SW480 (cell line): ENCODE results near the gene TAT.
A peak's percentile ranks its signal among the peaks of the same experiment; 100 is the strongest.
"Not testable (repeated sequence)": the region's sequence is repeated elsewhere in the genome, so short reads cannot be mapped to it uniquely, and the experiment has no call there.

Source experiments
- DNase-seq: peaks from one replicate; pipeline ENCODE4 v3.0.0-alpha.2; 2016; ENCODE audit warnings: low spot score

Gene TAT

DNA sequence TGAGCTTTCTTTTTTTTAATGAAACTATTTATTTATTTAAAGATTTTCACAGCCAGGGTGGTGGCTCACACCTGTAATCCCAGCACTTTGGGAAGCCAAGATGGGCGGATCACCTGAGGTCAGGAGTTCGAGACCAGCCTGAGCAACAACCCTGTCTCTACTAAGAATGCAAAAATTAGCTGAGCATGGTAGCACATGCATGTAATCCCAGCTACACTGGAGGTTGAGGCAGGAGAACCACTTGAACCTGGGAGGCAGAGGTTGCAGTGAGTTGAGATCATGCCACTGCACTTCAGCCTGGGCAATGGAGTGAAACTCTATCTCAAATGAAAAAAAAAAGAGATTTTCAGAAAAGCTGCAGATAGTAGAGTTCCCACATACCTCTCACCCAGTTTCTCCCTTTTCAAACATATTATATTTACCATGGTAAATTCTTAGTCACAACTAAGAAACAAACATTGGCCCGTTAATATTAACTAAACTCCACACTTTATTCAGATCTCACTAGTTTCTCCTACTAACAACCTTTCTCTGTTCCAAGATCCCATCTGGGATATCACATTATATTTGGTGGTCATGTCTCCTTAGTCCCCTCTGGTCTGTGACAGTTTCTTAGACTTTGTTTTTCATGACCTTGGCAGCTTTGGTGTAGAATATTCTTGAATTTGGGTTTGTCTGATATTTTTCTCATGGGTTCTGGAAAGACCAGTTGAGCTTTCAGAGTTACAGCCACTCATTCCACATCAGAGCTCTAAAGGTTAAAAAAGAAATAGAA, 7.8 kb upstream of the TAT start:
- DNase-seq: no peak

DNA sequence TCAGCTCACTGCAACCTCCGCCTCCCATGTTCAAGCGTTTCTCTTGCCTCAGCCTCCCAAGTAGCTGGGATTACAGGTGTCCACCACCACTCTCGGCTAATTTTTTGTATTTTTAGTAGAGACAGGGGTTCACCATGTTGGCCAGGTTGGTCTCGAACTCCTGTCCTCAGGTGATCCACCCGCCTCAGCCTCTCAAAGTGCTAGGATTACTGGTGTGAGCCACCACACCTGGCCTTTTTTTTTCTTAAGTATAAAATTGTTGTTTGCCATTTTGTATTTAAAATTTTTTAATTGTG, 5.6 kb upstream of the TAT start:
- not testable (repeated sequence) for DNase-seq

DNA sequence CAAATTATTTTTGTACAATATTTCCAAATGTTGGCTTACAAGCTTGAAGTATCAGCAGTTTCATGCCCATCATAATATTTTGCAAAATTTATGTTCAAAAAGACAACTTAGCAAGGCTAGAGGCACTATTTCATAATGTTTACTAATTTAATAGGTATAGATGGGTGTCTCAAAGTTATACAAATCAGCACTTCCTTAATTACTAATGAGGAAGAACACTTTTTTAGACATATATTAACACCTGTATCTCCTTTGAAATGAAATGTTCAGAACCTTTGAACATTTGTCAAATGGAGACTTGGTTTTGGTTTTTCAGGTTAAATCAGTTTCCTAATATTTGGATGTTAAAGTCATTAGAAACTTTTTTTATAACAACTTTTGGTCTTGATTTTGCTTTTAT, 2.2 kb downstream of the TAT start:
- DNase-seq: no peak

GRCh38 chr16:71573387-71574094, 3.4 kb downstream of the TAT start:
- no peak for DNase-seq

DNA sequence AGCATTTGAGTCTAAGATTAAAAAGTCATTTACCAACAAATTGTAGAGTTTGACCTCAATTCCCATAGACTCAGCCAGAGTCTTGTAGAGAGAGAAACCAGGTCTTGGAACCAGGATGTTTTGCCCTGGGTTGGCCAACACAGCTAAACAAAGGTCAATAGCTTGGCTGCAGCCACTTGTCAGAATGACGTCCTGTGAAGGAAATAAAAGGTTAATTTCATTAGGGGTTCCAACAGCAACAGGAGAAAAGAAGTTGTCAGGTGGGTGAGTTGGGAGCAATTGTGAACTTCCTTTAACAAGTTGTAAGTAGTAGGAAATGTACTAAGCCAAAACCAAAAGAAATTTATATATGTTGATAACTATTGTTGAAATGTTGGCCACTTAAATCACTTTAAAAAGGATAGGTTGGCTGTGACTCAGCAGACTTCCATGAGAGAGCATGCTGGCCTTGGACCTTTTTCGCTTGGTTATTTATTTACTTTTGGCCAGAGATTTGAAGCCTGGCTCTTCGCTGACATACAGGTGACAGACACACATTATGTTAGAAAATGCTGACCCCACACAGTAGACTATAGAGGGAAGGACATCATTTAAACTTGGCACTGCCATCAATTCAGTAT, 4.3 kb downstream of the TAT start:
- DNase-seq: no peak

GRCh38 chr16:71570144-71570543, 6.7 kb downstream of the TAT start:
- no peak for DNase-seq

GRCh38 chr16:71569621-71570020, 7.3 kb downstream of the TAT start:
- no peak for DNase-seq

GRCh38 chr16:71568551-71568950, 8.3 kb downstream of the TAT start:
- no peak for DNase-seq

DNA sequence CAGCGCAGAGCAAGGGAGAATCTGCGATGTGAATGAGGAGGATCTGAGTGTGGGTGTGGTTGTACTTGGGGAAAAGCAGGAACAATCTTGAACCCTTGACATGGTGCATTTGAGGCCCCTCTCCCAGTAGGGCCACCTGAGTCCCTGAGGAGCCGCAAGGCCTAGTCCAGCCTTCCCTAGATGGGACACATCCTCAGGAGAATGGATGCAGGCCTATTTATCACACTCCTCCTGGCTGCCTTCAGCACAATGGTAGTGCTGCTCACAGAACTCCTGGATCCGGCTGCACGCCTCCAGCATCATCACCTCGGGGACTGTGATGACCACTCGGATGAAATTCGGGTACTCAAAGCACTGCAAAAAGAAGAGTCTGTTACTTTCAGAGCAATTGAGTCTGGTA, 9.0 kb downstream of the TAT start:
- DNase-seq: no peak

- DNase-seq: no peak
Measured at GRCh38 chr16:71565812-71566700, 10.8 kb downstream of the TAT start.

- no peak for DNase-seq
Measured at GRCh38 chr16:71564335-71564967, 12.4 kb downstream of the TAT start.

DNA sequence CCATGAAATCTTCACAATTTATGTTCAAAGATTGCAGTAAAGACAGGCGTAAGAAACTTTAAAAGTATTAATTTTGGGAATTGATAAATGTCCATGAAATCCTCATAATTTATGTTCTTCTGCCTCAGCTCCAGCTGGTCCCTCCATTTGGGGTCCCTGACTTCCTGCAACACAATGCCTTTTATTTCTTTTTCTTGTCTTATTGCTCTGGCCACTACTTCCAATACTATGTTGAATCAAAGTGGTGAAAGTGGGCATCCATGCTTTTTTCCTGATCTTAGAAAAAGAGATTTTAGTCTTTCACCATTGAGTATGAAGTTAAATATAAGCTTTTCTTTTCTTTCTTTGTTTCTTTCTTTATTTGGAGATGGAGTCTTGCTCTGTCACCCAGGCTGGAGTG, 14.3 kb downstream of the TAT start:
- no peak for DNase-seq

DNA sequence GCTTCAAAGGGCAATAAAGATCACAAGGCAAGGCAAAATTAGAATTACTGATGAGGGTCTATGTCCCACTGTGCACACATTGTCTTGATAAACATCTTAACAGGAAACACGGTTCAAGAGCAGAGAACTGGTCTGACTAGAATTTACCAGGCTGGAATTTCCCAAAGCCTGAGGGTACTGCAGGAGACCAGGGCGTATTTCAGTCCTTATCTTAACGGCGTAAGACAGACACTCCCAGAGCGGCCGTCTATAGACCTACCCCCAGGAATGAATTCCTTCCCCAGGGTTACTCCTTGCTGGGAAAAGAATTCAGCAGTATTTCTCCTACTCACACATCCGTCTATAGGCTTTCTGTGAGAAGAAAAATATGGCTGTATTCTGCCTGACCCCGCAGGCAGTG, 15.0 kb downstream of the TAT start:
- DNase-seq: not testable (repeated sequence)

DNA sequence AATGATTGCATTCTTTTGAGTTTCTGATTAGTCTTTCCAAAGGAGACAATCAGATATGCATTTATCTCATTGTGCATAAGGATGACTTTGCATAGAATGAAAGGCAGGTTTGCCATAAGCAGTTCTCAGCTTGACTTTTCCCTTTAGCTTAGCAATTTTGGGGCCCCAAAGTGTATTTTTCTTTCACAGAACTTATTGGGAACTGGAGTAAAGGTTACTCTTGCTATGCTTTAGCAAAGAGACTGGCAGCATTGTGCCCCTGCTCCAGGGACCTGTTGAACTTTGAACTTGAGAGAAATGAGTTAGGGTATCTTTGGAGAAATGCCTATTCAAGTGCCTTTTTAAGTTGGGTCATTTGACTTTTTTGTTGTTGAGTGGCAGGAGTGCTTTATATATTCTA, 17.0 kb downstream of the TAT start:
- no peak for DNase-seq

DNA sequence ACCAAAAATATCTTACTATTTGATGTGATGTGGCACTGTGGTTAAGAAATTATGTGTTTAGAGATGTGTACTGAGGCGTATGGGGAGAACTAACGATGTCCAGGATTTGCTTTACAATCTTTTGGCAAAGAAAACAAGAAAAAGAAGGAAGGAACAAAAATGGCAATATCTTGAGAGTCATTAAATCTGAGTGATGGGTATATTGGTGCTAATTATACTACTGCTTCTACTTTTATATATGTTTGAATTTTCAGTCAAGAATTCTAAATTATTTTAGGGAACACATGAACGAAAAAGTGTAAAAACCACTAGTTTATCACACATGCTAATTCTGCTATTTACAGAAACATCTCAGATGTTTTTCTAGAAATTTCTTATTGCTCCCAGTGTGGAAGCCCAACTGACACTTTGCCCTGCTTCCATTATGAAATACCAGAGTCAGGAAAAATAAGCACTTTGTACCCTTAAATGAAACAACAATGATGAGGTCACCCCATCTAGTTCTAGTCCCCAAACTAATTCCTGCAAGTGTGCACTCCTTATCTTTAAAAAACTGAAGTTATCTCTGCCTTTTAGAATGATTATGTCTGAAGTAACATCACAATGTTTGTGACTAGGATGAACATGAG, 18.8 kb downstream of the TAT start:
- no peak for DNase-seq

DNA sequence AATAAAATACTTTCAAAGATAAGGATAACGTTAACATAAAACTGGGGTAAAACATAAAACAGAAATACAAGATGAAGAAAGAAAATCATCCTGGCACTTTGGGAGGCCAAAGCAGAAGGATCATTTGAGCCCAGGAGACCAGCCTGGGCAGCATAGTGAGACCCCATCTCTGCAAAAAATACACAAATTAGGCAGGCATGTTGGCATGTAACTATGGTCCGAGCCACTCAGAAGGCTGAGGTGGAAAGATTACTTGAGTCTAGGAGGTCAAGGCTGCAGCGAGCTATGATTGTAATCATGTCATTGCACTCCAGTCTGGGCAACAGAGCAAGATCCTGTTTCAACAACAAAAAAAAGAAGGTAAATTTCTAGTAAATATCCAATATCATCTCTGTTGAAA, 19.6 kb downstream of the TAT start:
- DNase-seq: no peak

- DNase-seq: no peak
Measured at GRCh38 chr16:71555230-71555891, 21.5 kb downstream of the TAT start.

DNA sequence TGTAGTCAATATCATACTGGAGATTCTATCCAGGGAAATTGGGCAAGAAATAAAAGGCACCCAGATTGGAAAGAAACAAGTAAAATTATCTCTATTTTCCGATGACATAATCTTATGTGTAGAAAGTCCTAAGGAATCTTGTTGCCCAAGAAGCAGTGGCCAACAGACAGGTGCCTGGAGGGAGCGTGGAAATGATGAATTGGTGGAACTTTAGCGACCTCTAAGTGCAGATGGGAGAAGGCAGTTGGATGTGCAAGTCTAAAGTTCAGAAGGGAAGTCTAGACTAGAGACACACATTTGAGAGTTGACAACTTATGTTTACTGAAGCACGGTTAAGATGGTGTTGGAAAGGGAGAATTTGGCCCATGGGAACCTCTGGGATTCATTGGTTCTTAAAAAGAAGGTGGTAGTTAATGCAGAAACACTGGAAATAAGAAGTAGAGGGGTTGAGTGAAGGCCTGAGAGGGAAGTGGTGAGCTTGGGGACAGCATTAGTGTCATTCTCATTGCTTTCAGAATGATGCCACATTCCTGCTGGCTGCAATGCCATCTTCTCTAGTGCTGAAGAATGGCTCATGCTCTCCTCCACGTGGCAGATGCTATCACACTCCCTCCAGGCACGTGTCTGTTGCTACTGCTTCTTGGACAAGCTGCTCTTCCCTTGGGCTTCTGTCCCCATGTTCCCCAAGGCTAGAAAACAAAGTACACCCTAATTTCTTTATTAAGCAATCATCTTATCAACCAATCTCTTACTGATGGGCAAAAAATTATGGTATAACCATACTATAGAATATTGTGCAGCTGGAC, 24.0 kb downstream of the TAT start:
- DNase-seq: peak; percentile 17

- no peak for DNase-seq
Measured at GRCh38 chr16:71547168-71547567, 29.7 kb downstream of the TAT start.

DNA sequence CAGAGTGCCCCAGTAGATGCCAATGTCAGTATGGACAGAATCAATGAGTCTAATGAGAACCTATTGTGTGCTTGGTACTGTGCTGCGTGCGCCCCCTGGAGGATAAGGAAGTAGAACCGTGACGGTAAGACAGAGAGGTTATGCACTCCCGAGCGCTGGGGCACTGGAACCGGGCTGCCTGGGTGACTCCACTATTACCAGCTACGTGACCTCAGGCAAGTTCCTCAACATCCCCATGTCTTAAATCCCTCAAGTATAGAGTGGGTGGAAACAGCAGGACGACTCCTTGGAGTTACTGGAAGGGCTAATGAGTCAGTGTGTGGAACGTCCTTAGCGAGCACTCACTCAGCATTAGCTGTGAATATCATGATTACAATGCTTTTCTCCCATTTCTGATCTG, 34.5 kb downstream of the TAT start:
- peak; percentile 35 for DNase-seq
